GDM1 (cell line): ENCODE results near the gene ERCC6L2.

Experiments used
- DNase-seq: peaks from one replicate; lab custom pipeline; 2025; lab: John Stamatoyannopoulos, UW

ERCC6L2 gene

GRCh38 chr9:95979446-95979845 lies 104.0 kb downstream of the ERCC6L2 start:
- DNase-seq = no peak

GRCh38 chr9:95980262-95981125 lies 105.0 kb downstream of the ERCC6L2 start:
- DNase-seq = no peak

GRCh38 chr9:95981761-95982390 lies 106.4 kb downstream of the ERCC6L2 start:
- peak; percentile 22 for DNase-seq

- no peak for DNase-seq
Observed at GRCh38 chr9:95985440-95986055, 110.1 kb downstream of the ERCC6L2 start.

GRCh38 chr9:95989297-95989696 lies 113.8 kb downstream of the ERCC6L2 start:
- DNase-seq = no peak

GRCh38 chr9:95991326-95991725 lies 115.8 kb downstream of the ERCC6L2 start:
- DNase-seq = no peak

- no peak for DNase-seq
Observed at GRCh38 chr9:95992536-95992935, 117.0 kb downstream of the ERCC6L2 start.

- DNase-seq = no peak
Observed at GRCh38 chr9:95993337-95993736, 117.8 kb downstream of the ERCC6L2 start.

GRCh38 chr9:95999390-95999789 lies 123.9 kb downstream of the ERCC6L2 start:
- no peak for DNase-seq

GRCh38 chr9:96004379-96004778 lies 128.9 kb downstream of the ERCC6L2 start:
- no peak for DNase-seq

GRCh38 chr9:96006296-96006879 lies 130.9 kb downstream of the ERCC6L2 start:
- DNase-seq = no peak

- no peak for DNase-seq
Observed at GRCh38 chr9:96006961-96007360, 131.5 kb downstream of the ERCC6L2 start.

GRCh38 chr9:96008502-96009222 lies 133.2 kb downstream of the ERCC6L2 start:
- no peak for DNase-seq

- no peak for DNase-seq
Observed at GRCh38 chr9:96009223-96009602, 133.7 kb downstream of the ERCC6L2 start.

- no peak for DNase-seq
Observed at GRCh38 chr9:96009690-96010472, 134.4 kb downstream of the ERCC6L2 start.

- DNase-seq = no peak
Observed at GRCh38 chr9:96014078-96014477, 138.6 kb downstream of the ERCC6L2 start.

GRCh38 chr9:96015876-96016686 lies 140.6 kb downstream of the ERCC6L2 start:
- no peak for DNase-seq
